Endothelial cell of umbilical vein (primary cell): ENCODE measurements around the gene CD44. TPM values are rescaled to one million over a fixed set of nuclear protein-coding genes. Genes with fewer than 3 reads are reported as not detected.

Experiments
- BruUV-seq: library from RNA; stranded (reverse); fragments of 400-500 nt; replicated peaks from 2 replicates; lab custom pipeline; 2021; lab: Mats Ljungman, UMichigan
- CTCF ChIA-PET: fragments of 300-600, 350-600 bp; sonication (Branson Sonifier 250); formaldehyde crosslinking; loops from one replicate; lab custom pipeline; 2021; ENCODE audit warnings: antibody characterized with exemption, inconsistent platforms; lab: Charles Lee
- POLR2A ChIA-PET: fragments of 300-600, 350-600 bp; sonication (Branson Sonifier 250); formaldehyde crosslinking; loops from one replicate; lab custom pipeline; 2021; ENCODE audit warnings: antibody characterized with exemption, inconsistent platforms; lab: Charles Lee
- DNase-seq: peaks from one replicate; pipeline ENCODE4 v3.0.0-alpha.2; 2011; ENCODE audit warnings: low read depth, low spot score
- FAIRE-seq: peaks from 2 replicates; lab custom pipeline; 2011; peaks lifted over from hg19 to GRCh38; lab: Jason Lieb, UNC
- H2AFZ ChIP-seq: 2 replicates; pipeline ENCODE4 v1.6.0; 2012; ENCODE audit warnings: low read depth, low read length, control low read depth, inconsistent platforms
- H3K27ac ChIP-seq: 2 replicates; pipeline ENCODE4 v1.5.1; 2011; ENCODE audit warnings: low read depth, mild to moderate bottlenecking, control low read depth, low read length, moderate library complexity; ENCODE audit not compliant: insufficient read depth
- H3K27me3 ChIP-seq, 2 experiments: 2 replicates each; pipeline versions ENCODE4 v1.6.0 to v1.6.1; 2011; ENCODE audit warnings: low read length in 2 of 2, mixed read lengths in 1 of 2; ENCODE audit not compliant: control insufficient read depth in 2 of 2, insufficient read depth in 2 of 2
- H3K36me3 ChIP-seq, 2 experiments: 2 replicates in 1 of 2; 3 replicates in 1 of 2; pipeline ENCODE4 v1.5.1; 2011; ENCODE audit warnings: low read length in 2 of 2, mild to moderate bottlenecking in 1 of 2, moderate library complexity in 1 of 2; ENCODE audit not compliant: control insufficient read depth in 2 of 2, insufficient read depth in 2 of 2; ENCODE audit errors: extremely low read depth in 1 of 2
- H3K4me1 ChIP-seq: 3 replicates; pipeline ENCODE4 v1.5.1; 2011; ENCODE audit warnings: mild to moderate bottlenecking, low read length; ENCODE audit not compliant: control insufficient read depth, insufficient read depth; ENCODE audit errors: extremely low read depth
- H3K4me2 ChIP-seq: 2 replicates; pipeline ENCODE4 v1.6.1; 2011; ENCODE audit warnings: low read length, control low read depth, mixed read lengths; ENCODE audit not compliant: insufficient read depth
- H3K4me3 ChIP-seq, 3 experiments: fragments of 200-600 bp in 1 of 3; sonication (generic), shearing (Covaris generic) in 1 of 3; replicated peaks in 1 of 3; 2 replicates each; pipeline ENCODE4 v1.5.1; 2011 to 2016; ENCODE audit warnings: control low read depth in 3 of 3, low read length in 3 of 3, mild to moderate bottlenecking in 2 of 3, inconsistent platforms in 1 of 3, low read depth in 1 of 3, moderate library complexity in 1 of 3; ENCODE audit not compliant: insufficient read depth in 1 of 3
- H3K79me2 ChIP-seq: 2 replicates; pipeline ENCODE4 v1.6.0; 2012; ENCODE audit warnings: low read length, inconsistent platforms; ENCODE audit not compliant: control insufficient read depth, insufficient read depth
- H3K9ac ChIP-seq: replicated peaks from 2 replicates; pipeline ENCODE3; 2011; ENCODE audit warnings: low read length, control low read depth; ENCODE audit not compliant: insufficient read depth; ENCODE audit errors: extremely low read depth
- H3K9me1 ChIP-seq: replicated peaks from 3 replicates; pipeline ENCODE4 v1.6.0; 2011; ENCODE audit warnings: mild to moderate bottlenecking, low read length; ENCODE audit not compliant: control insufficient read depth, insufficient read depth; ENCODE audit errors: extremely low read depth
- H3K9me3 ChIP-seq: replicated peaks from 2 replicates; pipeline ENCODE4 v1.5.1; 2012; ENCODE audit warnings: low read length, inconsistent platforms; ENCODE audit not compliant: control insufficient read depth, insufficient read depth
- H4K20me1 ChIP-seq: replicated peaks from 2 replicates; pipeline ENCODE3; 2011; ENCODE audit warnings: mild to moderate bottlenecking, low read length; ENCODE audit not compliant: control insufficient read depth, insufficient read depth; ENCODE audit errors: extremely low read depth
- CTCF ChIP-seq, 2 donors: IDR thresholded peaks; 1 replicate in 1 of 2; 2 replicates in 1 of 2; pipeline ENCODE4 v1.5.1; 2011; ENCODE audit warnings: low read length in 2 of 2, mild to moderate bottlenecking in 2 of 2, moderate library complexity in 2 of 2, control low read depth in 1 of 2, inconsistent platforms in 1 of 2, low read depth in 1 of 2; ENCODE audit not compliant: insufficient read depth in 1 of 2; ENCODE audit errors: extremely low read depth in 1 of 2
- EZH2 ChIP-seq: IDR thresholded peaks from 2 replicates; pipeline ENCODE4 v1.6.1; 2012; ENCODE audit warnings: borderline replicate concordance, low read depth, mild to moderate bottlenecking, moderate library complexity, low read length, inconsistent platforms; ENCODE audit not compliant: severe bottlenecking
- FOS ChIP-seq: IDR thresholded peaks from 2 replicates; pipeline ENCODE4 v1.6.1; 2011; ENCODE audit warnings: mild to moderate bottlenecking, low read length, moderate library complexity, borderline replicate concordance; ENCODE audit not compliant: insufficient read depth
- GATA2 ChIP-seq: IDR thresholded peaks from 2 replicates; pipeline ENCODE4 v1.7.0; 2011; ENCODE audit warnings: low read depth, mild to moderate bottlenecking, moderate library complexity, mixed read lengths, low read length; ENCODE audit not compliant: insufficient read length, insufficient read depth
- JUN ChIP-seq: IDR thresholded peaks from 2 replicates; pipeline ENCODE4 v1.6.1; 2011; ENCODE audit warnings: borderline replicate concordance, low read depth; ENCODE audit not compliant: insufficient read length, insufficient read depth
- MAX ChIP-seq: IDR thresholded peaks from 2 replicates; pipeline ENCODE4 v1.6.1; 2011; ENCODE audit not compliant: insufficient read depth, insufficient read length
- MYC ChIP-seq: IDR thresholded peaks from one replicate; pipeline ENCODE4 v1.6.1; 2011; ENCODE audit warnings: mild to moderate bottlenecking, low read depth, low read length
- POLR2A ChIP-seq: IDR thresholded peaks from 2 replicates; pipeline ENCODE4 v1.6.1; 2012; ENCODE audit warnings: low read depth, mild to moderate bottlenecking, control low read depth, low read length
- POLR2AphosphoS5 ChIP-seq: IDR thresholded peaks from 2 replicates; pipeline ENCODE4 v1.6.1; 2012; ENCODE audit warnings: low read depth, mild to moderate bottlenecking, control low read depth, low read length, moderate library complexity; ENCODE audit not compliant: insufficient read depth
- dilution Hi-C: fragments of 300-500 bp; cut with MboI; formaldehyde crosslinking; loops from one replicate; pipeline ENCODE4 v1.15.0; 2019; ENCODE audit warnings: low sequenced_read_pairs; ENCODE audit not compliant: extremely low pct_ligation_motif_present
- intact Hi-C: fragments of 100-400 bp; cut with micrococcal nuclease; formaldehyde crosslinking; loops from one replicate; pipeline ENCODE4 v1.10.0; 2022
- polyA plus RNA-seq, 4 experiments: library from polyadenylated mRNA; depleted of rRNA in 3 of 4; stranded (reverse) in 3 of 4; unstranded in 1 of 4; fragments of >200 nt; gene quantifications; 2 replicates each; pipeline versions ENCODE4 v1.2.1 to v1.2.3, GENCODE V29; 2011 to 2012; ENCODE audit warnings: missing spikeins in 1 of 4
- total RNA-seq: library from RNA; stranded (reverse); gene quantifications from 2 replicates; pipeline ENCODE4 v1.2.3, GENCODE V29; 2021

Gene CD44
- total and polyA plus RNA-seq, 2 donors (not counting 3 experiments of a cell fraction or from before 2014, with no cell fraction given), result 25.5 to 26.3 TPM

- dilution Hi-C loops, result no loop called here
- POLR2A ChIA-PET, result no interaction called here
- intact Hi-C loops, result no loop called here
- CTCF ChIA-PET, result interaction anchor here (1.1 to 1.8 kb wide), 2 partner anchors 17 to 191 kb away, joined by 3 to 5 read pairs; no protein-coding TSS in a partner anchor
- H2AFZ ChIP-seq, result no peak overlapping the region
- no peaks in the 10 kb centered on the region for H4K20me1 ChIP-seq
- H3K9me1 ChIP-seq, result no peaks in the 10 kb centered on the region
- no peaks in the 10 kb centered on the region for H3K9me3 ChIP-seq
- TF ChIP-seq GATA2 (no peak), FOS (no peak), MYC (no peak), POLR2AphosphoS5 (no peak), POLR2A (no peak), EZH2 (no peak), JUN (no peak), CTCF (IDR thresholded peaks at IDR 0.05; ENCODE audit: extremely low read depth in 1 of 2, insufficient read depth in 1 of 2, low read depth in 1 of 2, low read length in 2 of 2) (no peak), MAX (no peak)
- no peak overlapping the region for H3K9ac ChIP-seq
- H3K27ac ChIP-seq, result no peak overlapping the region
- H3K36me3 ChIP-seq, result no peaks in the 10 kb centered on the region
- DNase-seq (no peak), FAIRE-seq (no peak)
- no peak overlapping the region for H3K4me3 ChIP-seq
- no TSS peak for BruUV-seq
- peaks cover 27% of the 10 kb centered on the region for H3K79me2 ChIP-seq
- H3K4me1 ChIP-seq, result peaks cover 6% of the 10 kb centered on the region
- H3K27me3 ChIP-seq, result no peaks in the 10 kb centered on the region
- H3K4me2 ChIP-seq, result no peak overlapping the region
Observed at GRCh38 chr11:35197292-35197691, 58.3 kb downstream of the CD44 start.
